ENCODE measurements around the gene FGD6. TPM values are rescaled to one million over a fixed set of nuclear protein-coding genes. Genes with fewer than 3 reads are reported as not detected.

The FGD6 gene
- total RNA-seq, 1 donor from 2014 or later, result 17.7 TPM

DNA sequence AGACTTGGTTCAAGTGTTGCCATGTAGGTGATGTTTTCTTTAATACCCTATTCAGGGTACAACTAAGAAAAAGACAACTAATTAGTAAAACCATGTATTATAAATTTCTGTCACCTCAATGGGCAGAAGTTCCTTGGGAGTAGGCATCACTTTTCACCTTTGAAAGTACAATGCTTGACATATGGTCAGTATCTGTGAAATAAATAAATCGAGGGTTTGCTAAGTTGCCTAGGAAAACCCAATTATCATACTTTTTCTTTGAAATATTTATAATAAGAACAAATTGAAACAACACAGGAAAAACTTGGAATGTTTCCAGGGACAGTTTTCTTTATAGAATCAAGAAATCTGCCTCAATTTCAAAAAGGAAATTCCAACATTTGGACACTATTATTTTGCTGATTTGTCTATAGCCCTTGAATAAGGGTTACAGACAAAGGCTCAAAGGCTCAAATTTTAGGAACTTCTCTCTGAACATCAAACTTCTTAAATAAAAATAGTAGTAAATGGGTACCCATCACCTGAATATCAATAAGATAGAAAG is 13.7 kb downstream of the FGD6 start:
- no peak for TF ChIP-seq POLR2AphosphoS5 (IDR thresholded peaks at IDR 0.05; ENCODE audit: insufficient read depth in 1 of 2, low read depth in 1 of 2)
- TF ChIP-seq, protein P1, sequence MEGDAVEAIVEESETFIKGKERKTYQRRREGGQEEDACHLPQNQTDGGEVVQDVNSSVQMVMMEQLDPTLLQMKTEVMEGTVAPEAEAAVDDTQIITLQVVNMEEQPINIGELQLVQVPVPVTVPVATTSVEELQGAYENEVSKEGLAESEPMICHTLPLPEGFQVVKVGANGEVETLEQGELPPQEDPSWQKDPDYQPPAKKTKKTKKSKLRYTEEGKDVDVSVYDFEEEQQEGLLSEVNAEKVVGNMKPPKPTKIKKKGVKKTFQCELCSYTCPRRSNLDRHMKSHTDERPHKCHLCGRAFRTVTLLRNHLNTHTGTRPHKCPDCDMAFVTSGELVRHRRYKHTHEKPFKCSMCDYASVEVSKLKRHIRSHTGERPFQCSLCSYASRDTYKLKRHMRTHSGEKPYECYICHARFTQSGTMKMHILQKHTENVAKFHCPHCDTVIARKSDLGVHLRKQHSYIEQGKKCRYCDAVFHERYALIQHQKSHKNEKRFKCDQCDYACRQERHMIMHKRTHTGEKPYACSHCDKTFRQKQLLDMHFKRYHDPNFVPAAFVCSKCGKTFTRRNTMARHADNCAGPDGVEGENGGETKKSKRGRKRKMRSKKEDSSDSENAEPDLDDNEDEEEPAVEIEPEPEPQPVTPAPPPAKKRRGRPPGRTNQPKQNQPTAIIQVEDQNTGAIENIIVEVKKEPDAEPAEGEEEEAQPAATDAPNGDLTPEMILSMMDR (IDR thresholded peaks at IDR 0.05), result no peak
- TF ChIP-seq POLR2A (IDR thresholded peaks at IDR 0.05), result no peak
- H3K4me1 ChIP-seq, result peaks cover 55% of the 10 kb centered on the region
- H3K27ac ChIP-seq, result peak overlapping the region; percentile 86
- no peaks in the 10 kb centered on the region for H3K9me3 ChIP-seq
- no peak for DNase-seq (ENCODE audit: extremely low spot score in 2 of 2)
- intact Hi-C loops (cut with DNase I), result no loop called here
- H3K4me3 ChIP-seq, result no peak overlapping the region
- no peaks in the 10 kb centered on the region for H3K36me3 ChIP-seq
- H3K27me3 ChIP-seq, result no peaks in the 10 kb centered on the region

DNA sequence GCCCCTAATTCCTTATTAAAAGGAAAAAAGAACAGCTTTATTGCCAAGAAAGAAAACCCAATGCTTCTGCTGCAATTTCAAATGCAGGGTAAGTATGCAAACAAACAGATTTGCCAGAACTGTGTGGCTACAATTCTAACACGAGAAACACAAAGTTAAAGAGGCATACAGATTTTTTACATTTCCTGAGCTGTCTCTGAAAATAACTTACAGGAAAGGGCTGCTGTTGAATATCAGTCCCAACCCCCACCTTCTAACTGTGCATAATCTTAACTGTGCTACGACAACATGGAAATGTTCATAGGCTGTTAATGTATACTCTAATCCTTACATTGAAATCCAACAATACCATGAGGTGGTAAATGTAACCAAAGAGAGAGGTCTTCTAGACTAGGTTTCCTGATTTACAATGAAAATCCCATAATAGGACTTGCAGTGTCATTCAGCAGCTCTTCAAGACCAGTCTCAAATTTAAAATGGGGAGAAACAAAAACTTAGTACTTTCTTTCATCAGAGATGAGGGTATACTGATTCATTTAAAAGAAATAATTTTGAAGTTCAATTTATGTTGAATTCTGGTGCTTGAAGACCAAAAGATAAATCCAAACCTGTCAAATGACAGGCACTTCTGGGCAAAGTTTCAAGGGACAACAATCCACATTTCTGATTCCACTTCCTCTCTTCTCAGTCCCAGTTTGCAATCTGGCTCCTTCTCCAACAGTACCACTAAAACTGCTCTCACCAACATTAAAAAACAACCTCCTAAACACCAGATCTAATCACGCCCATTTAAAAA is 14.4 kb downstream of the FGD6 start:
- TF ChIP-seq POLR2AphosphoS5 (IDR thresholded peaks at IDR 0.05; ENCODE audit: insufficient read depth in 1 of 2, low read depth in 1 of 2) (peak in 1 of 2 donors; percentile 7), POLR2A (IDR thresholded peaks at IDR 0.05) (no peak)
- TF ChIP-seq, protein P1 (IDR thresholded peaks at IDR 0.05), result no peak
- peaks cover 55% of the 10 kb centered on the region for H3K4me1 ChIP-seq
- intact Hi-C loops (cut with DNase I), result no loop called here

DNA sequence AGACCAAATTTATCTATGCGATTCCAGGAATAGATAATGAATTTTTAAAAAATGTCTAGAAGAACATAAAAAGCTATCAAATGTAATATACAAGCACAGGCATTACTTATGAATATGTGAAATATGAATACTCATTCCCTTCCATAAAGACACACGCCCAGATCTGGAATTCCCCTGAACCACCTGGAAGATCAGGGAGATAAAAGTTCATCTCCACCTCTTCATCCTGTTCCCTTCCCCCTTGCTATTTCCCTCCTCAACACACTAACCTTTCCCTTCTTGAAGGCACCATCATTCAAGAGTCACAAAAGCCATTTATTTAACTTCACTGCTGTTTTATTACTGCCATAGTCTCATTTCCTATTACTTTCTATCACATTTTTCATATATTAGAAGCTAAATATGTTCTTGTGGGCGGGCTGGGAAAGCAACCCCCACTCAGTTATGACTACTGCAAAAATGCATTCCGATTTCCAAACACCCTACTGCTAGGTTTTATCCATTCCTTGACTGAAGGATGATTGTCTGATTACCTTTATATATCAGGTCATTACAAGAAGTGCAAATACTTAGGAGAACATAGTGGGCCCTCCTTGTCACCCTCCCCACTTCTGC is 16.1 kb downstream of the FGD6 start:
- intact Hi-C loops (cut with DNase I), result no loop called here
- TF ChIP-seq POLR2AphosphoS5 (IDR thresholded peaks at IDR 0.05; ENCODE audit: insufficient read depth in 1 of 2, low read depth in 1 of 2) (no peak), POLR2A (IDR thresholded peaks at IDR 0.05) (no peak)
- TF ChIP-seq, protein P1 (IDR thresholded peaks at IDR 0.05), result no peak
- Histone ChIP-seq H3K27ac (peak overlapping the region; percentile 64), H3K36me3 (no peaks in the 10 kb centered on the region), H3K9me3 (no peaks in the 10 kb centered on the region), H3K4me1 (peaks cover 51% of the 10 kb centered on the region), H3K4me3 (no peak overlapping the region), H3K27me3 (no peaks in the 10 kb centered on the region)
- peak in 1 of 2 donors; percentile 13 for DNase-seq (ENCODE audit: extremely low spot score in 2 of 2)

More for the DNA sequence above, 14.4 kb downstream of the FGD6 start:
- no peak overlapping the region for H3K4me3 ChIP-seq
- no peaks in the 10 kb centered on the region for H3K9me3 ChIP-seq
- H3K27ac ChIP-seq, result peak overlapping the region; percentile 86
- H3K27me3 ChIP-seq, result no peaks in the 10 kb centered on the region
- no peaks in the 10 kb centered on the region for H3K36me3 ChIP-seq
- peak in 1 of 2 donors; percentile 10 for DNase-seq (ENCODE audit: extremely low spot score in 2 of 2)

DNA sequence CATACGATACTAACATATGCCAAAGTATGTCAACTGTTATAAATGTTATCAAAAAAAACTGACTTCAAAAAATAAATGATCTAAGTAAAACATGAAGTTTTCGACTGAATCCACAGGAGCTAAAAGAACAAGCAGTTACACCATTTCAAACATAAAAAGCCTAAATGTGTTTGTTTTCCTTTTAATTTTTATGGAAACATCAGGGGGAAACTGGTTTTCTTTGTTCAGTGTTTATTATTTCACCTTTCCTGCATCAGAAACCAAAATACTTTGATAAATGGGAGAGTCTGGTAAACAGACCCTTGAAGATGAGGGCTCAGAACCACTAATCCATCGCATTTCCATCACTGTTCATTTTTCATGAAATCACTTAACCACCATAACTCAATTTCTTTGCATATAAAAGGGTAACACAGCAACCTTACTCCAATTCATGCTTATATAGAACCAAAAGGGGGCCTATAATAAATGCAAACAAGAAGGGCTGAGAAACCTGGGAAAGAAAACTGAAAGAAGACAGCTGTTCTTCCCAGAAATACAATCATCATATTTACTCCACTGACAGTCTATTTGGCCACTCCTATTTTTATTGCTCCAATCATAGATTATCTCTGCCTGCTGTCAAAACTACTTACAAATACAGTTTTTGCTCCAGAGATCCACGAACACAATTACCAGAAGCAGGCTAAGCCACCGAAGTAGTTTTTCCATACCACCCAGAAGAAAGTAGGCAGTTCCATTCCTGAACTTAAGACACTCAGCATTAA is 17.0 kb downstream of the FGD6 start:
- Histone ChIP-seq H3K4me1 (peaks cover 42% of the 10 kb centered on the region), H3K36me3 (no peaks in the 10 kb centered on the region), H3K9me3 (no peaks in the 10 kb centered on the region), H3K27me3 (no peaks in the 10 kb centered on the region), H3K4me3 (no peak overlapping the region), H3K27ac (peak overlapping the region; percentile 64)
- intact Hi-C loops (cut with DNase I), result no loop called here
- DNase-seq (ENCODE audit: extremely low spot score in 2 of 2), result no peak
- no peak for TF ChIP-seq POLR2A (IDR thresholded peaks at IDR 0.05)
- TF ChIP-seq POLR2AphosphoS5 (IDR thresholded peaks at IDR 0.05; ENCODE audit: insufficient read depth in 1 of 2, low read depth in 1 of 2), result no peak
- TF ChIP-seq, protein P1 (IDR thresholded peaks at IDR 0.05), result no peak
